HG02938 (cell line): ENCODE data around the gene ITGB1.
"Not testable (repeated sequence)": the region's sequence is repeated elsewhere in the genome, so short reads cannot be mapped to it uniquely, and the experiment has no call there.

Source experiments
- ATAC-seq: cut with Tn5 transposase; IDR thresholded peaks from one replicate; pipeline ENCODE4 v1.9.1; 2021; ENCODE audit warnings: mild to moderate bottlenecking, moderate library complexity; ENCODE audit not compliant: unreplicated experiment

The ITGB1 gene

GRCh38 chr10:32940321-32941301, 17.4 kb downstream of the ITGB1 start:
- ATAC-seq: no peak

DNA sequence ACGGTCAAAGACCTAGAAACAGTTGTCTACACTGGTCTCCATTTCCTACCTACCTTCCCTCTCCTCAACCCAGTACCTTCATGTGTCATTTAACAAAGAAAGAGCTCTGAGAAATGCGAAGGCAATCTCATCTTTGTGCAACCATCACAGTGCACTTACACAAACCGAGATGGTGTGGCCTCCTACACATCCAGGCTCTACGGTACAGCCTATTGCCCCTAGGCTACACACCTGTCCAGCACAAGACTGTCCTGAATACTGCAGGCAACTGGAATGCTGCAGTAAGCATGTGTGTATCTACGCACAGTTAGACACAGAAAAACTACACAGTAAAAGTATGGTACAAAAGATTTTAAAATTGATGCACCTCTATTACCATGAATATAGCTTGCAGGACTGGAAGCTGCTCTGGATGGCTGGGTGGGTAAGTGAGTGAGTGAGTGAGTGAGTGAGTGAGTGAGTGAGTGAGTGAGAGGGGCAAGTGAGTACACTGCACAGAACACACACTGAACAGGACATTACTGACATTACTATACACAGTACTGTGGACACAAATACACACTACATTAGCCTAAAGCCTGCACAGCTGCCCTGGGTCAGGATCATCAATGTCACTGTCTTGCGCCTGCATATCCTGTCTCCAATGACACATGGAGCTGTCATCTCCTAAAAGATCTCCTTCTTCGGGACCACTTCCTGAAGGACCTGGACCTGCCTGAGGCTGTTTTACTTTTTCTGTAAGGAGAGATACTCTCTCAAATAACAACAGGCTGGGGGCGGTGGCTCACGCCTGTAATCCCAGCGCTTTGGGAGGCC, 18.5 kb downstream of the ITGB1 start:
- no peak for ATAC-seq

DNA sequence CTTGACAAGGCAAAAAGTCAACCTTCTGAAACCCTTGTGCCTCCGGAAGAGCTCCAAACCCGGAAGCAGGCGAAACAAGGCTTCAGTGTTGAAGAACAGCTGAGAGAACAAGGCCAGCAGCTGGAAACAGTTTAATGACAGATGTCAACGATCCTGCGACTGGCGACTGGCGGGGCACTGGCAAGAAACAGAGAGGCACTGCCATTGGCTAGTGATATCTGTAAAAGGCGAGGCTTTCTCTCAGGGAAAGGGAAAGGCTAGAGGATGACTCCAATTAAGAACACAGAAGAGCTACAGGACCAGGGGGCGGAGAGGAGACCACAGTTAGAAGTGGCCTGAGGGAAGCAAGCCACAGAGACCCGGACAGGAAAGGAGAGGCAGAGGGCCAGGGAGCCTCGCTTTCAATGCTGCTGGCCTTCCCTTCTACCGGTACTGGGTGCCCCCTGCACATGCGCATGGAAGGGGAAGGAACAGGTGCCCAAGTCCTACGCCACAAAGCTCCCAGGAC, 19.4 kb downstream of the ITGB1 start:
- ATAC-seq: no peak

DNA sequence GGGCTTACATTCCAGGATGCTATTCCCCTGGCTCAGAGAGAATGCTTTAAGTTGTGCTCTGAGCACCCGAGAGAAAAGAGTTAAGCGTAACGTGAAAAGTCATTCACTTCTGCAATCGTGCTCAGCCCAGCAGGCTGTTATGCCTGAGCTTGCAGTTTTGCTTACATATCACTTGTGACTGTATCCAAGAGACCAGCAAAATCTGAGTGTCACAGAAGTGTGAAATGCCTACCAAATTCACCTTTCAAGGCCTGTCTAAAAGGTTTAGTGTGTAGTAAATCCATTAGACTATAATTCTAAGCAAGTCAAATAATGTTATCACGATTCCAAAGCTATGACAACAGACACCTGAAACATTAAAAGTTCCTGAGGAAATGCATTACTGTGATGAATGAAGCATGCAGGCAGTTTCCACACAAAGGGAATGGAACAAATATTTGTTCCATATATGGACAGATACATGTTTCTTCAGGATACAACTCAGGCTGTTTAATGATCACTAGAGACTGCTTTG, 20.1 kb downstream of the ITGB1 start:
- ATAC-seq: no peak

DNA sequence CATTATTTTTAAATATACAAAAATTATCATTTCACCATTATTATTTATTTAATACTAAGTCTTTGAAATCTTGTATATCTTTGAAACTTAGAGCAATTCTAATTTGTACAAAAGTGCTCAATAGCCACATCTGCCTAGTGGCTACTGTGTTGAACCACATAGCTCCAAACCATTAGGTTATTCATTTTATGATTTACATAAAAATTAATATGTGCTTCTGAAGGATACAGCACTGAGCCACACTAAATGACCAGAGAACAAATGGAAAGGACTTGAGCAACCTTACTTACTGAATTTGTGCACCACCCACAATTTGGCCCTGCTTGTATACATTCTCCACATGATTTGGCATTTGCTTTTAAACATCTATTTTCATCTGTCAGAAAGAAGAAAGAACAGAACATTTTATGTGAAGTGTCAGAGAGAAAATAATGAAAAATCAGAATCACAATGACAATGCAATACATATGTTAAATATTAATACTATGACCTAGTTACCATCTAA, 25.8 kb downstream of the ITGB1 start:
- no peak for ATAC-seq

DNA sequence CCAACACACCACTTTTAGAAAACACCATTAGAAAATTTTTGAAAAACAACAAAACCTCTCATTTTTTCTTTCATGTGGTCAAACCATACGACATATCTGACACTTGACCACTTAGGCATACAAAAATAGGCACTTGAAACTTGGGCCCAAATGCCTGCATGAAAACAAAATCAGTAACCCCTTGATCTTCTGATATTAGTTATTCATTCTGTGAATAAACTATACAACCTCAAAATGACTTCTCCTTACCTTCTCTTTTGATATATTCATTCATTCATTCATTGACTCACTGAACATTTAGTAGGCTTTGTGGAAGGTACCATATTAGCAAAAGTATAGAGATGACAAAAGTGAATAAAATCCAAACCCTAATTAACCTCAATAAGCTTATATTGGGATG, 26.4 kb downstream of the ITGB1 start:
- no peak for ATAC-seq

GRCh38 chr10:32930036-32930435, 28.0 kb downstream of the ITGB1 start:
- no peak for ATAC-seq

GRCh38 chr10:32929634-32930033, 28.4 kb downstream of the ITGB1 start:
- ATAC-seq: no peak

- ATAC-seq: no peak
Measured at GRCh38 chr10:32927750-32928149, 30.3 kb downstream of the ITGB1 start.

DNA sequence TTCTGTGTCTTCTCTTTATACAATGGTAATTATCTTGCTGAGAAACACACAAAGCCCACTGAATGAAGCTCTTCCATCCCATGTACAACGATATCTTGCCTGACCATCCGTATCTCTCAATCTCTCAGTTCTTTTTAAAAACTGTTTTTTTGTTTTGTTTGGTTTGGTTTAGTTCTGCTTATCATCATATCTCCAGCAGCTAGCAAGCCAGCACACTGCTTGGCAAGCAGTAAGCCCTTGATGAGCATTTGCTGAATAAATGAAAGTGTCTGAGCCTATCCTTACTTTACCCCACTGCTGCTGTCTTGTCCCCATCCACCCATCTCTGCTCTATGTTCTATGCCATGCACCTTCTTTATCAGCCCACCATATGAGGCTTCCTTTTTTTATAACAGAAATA, 34.2 kb downstream of the ITGB1 start:
- ATAC-seq: no peak

DNA sequence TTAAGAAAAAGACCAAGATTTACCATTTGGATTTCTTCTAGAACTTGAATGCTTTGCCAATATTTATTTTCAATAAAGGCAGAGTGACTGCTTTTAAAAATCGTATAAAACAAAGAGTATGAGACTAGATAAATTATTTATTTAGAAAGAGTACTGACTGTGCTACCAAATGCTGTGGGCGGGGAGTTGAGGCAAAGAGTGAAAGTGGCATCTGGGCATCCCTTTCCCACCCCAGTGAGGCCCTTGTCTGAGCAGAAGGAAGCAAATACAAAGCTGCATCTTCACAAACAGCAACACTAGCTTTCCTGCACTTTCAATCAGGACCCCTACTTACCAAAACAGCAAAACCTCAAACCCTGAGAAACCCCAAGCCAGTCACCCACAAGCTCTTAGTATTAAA, 34.9 kb downstream of the ITGB1 start:
- ATAC-seq: no peak

DNA sequence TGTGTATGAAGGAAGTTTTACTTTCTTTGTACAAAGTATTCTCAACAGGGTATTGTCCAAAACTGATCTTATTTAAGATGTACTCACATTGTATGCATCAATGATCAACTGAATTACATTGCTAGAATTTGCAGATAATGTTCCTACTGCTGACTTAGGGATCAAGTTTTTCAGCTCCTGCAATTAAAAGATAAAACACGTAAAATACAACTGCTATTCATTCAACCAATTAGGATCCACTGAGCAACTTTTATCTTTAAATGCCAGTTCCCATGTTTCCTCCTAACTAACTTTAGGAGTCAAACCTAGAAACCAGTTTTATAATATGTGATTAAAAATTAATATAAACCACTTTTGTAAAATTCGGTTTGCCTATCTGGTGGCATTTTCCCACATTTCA, 35.9 kb downstream of the ITGB1 start:
- no peak for ATAC-seq

- not testable (repeated sequence) for ATAC-seq
Measured at GRCh38 chr10:32917817-32918216, 40.2 kb downstream of the ITGB1 start.

DNA sequence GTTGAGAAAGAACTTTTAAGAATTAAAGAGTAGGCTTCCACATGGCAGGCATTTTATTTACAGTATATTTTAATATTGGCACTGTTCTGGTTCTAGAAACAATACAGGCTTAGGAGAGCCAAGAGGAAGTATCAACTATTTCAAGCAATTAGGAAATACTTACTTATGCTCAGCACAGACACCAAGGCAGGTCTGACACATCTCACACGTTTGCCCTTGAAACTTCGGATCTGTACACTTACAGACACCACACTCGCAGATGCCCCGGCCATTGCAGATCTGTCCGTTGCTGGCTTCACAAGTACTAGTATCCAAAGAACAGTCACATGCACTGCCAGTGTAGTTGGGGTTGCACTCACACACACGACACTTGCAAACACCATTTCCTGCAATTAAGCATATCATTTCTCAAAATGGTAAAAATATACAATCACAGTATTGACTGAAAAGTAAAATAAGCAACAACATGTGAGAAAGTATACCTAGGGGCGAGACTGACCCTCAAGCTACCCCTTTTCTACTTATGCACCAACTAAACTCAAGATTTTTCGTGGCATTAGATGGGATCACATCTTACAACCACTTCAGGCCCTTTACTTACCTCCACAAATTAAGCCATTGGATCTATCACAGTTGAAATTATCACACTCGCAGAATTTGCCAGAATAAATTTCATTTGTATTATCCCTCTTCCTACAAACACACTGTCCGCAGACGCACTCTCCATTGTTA, 46.6 kb downstream of the ITGB1 start:
- no peak for ATAC-seq

DNA sequence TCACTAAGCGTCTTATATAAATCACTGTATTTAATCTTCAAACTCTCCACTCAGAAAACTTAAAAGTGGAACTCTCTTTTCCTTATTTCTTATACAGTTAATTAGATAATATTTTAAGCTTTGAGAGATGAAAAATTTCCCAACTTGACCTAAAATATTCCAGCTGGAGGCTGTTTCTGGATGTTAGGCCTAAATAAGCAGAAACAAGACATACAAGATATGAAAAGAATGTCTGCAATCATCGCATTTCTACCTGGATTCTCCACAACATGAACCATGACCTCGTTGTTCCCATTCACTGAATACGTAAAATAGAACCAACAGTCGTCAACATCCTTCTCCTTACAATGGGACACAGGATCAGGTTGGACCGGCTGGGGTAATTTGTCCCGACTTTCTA, 48.1 kb downstream of the ITGB1 start:
- ATAC-seq: not testable (repeated sequence)

GRCh38 chr10:32909456-32909855, 48.6 kb downstream of the ITGB1 start:
- ATAC-seq: no peak

DNA sequence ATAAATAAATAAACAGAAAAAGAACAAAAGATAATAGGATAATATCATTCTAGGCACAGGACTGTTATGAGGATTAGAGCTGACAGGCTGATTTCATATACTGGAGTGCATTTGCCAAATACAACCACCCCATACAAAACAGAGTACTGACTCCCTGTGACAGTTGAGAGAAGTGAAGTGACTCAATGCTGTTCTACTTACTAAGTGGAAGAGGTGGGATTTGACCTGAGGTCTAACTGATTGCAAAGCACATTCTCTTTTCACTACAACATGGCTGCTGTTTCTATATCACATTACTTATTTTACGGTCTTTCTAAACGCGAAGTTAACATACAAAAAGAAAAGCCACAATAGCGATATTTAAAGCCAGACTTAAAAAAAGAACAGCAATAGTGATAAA, 51.4 kb downstream of the ITGB1 start:
- no peak for ATAC-seq

DNA sequence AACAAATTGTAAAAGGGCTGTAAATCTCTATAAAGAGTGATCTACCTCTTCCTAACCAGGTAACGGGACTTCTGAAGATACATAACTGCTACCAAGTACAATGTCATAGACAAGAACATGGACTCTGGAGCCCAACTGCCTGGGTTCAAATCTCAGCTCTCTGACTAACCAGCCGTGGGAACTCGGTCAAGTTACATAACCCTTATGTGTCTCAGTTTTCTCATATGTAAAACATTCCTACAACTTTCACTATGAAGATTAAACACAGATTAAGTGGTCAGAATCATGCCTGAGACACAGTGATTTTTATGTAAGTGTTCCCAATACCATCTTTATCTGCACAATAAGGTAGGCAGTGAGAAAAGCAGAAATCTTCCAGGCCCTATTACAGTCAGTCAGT, 52.6 kb downstream of the ITGB1 start:
- ATAC-seq: no peak

- no peak for ATAC-seq
Measured at GRCh38 chr10:32901815-32902214, 56.2 kb downstream of the ITGB1 start.

- ATAC-seq: not testable (repeated sequence)
Measured at GRCh38 chr10:32895200-32895968, 62.6 kb downstream of the ITGB1 start.
